IMR-90 (cell line): ENCODE measurements around the gene PVALEF.

Experiments used
- ELK1 ChIP-seq: fragments of 150-350 bp; IDR thresholded peaks from 2 replicates; pipeline ENCODE4 v1.6.1; 2016; ENCODE audit warnings: low read depth, mild to moderate bottlenecking, low read length, moderate library complexity, borderline replicate concordance
- FOS ChIP-seq: fragments of 150-350 bp; IDR thresholded peaks from 2 replicates; pipeline ENCODE4 v1.6.1; 2016; ENCODE audit warnings: low read depth, low read length
- NFE2L2 ChIP-seq: fragments of 150-350 bp; IDR thresholded peaks from 2 replicates; pipeline ENCODE4 v1.6.1; 2016; ENCODE audit warnings: low read depth, mild to moderate bottlenecking, low read length
- POLR2A ChIP-seq: IDR thresholded peaks from 2 replicates; pipeline ENCODE4 v1.6.1; 2012; ENCODE audit warnings: mild to moderate bottlenecking, low read depth, low read length
- RFX5 ChIP-seq: IDR thresholded peaks from 2 replicates; pipeline ENCODE4 v1.8.0; 2012; ENCODE audit warnings: low read depth, mild to moderate bottlenecking, low read length, moderate library complexity
- TF ChIP-seq, protein P1 (sequence below): conservative IDR thresholded peaks from 2 replicates; pipeline ENCODE4 v1.5.1; 2012; ENCODE audit warnings: mild to moderate bottlenecking, low read depth, low read length, improper control_type of control experiment

DNA sequence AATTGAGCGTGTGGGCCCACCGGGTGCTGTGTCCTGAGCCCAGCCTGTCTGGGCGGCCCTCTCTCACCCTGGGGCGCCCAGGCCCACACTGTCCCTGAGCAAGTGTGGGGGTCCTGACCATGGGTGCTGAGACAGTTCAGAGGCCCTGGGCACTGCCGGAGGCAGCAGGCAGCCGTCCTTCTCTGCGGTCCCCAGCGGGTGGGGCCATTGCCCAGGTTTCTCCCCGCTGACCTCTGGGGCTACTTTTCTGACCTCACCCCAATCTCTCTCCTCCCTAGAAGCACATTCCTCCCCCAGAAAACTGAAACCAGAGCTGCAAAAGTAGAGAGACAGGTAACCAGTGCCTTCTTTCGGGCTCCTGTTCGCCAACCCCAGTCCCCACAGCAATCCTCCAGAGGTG lies 36.0 kb upstream of the PVALEF start:
- TF ChIP-seq, protein P1, sequence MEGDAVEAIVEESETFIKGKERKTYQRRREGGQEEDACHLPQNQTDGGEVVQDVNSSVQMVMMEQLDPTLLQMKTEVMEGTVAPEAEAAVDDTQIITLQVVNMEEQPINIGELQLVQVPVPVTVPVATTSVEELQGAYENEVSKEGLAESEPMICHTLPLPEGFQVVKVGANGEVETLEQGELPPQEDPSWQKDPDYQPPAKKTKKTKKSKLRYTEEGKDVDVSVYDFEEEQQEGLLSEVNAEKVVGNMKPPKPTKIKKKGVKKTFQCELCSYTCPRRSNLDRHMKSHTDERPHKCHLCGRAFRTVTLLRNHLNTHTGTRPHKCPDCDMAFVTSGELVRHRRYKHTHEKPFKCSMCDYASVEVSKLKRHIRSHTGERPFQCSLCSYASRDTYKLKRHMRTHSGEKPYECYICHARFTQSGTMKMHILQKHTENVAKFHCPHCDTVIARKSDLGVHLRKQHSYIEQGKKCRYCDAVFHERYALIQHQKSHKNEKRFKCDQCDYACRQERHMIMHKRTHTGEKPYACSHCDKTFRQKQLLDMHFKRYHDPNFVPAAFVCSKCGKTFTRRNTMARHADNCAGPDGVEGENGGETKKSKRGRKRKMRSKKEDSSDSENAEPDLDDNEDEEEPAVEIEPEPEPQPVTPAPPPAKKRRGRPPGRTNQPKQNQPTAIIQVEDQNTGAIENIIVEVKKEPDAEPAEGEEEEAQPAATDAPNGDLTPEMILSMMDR = no peak
- TF ChIP-seq NFE2L2 = no peak
- no peak for TF ChIP-seq RFX5
- no peak for TF ChIP-seq POLR2A
- no peak for TF ChIP-seq FOS
- TF ChIP-seq ELK1 = no peak
